GM23338 (cell line): ENCODE data around the gene CCDC85B.

ENCODE experiments used
- CREB1 ChIP-seq: fragments of 250-450 bp; sonication (Bioruptor Pico); IDR thresholded peaks from 2 replicates; pipeline ENCODE4 v1.5.0; 2020; ENCODE audit warnings: low read depth, mild to moderate bottlenecking, moderate library complexity
- CTCF ChIP-seq, 2 experiments: fragments of 200-600 bp in 1 of 2; sonication (generic) in 1 of 2; conservative IDR thresholded peaks; 2 replicates each; pipeline versions ENCODE4 v1.5.1 to v1.6.1; 2016 to 2017; ENCODE audit warnings: antibody characterized with exemption in 2 of 2, low read depth in 2 of 2, mild to moderate bottlenecking in 2 of 2, moderate library complexity in 1 of 2
- EZH2 ChIP-seq: fragments of 200-600 bp; sonication (generic); IDR thresholded peaks from one replicate; pipeline ENCODE4 v1.8.0; 2017; ENCODE audit warnings: antibody characterized with exemption, mild to moderate bottlenecking, low read depth; ENCODE audit not compliant: unreplicated experiment
- EZH2phosphoT487 ChIP-seq: fragments of 200-600 bp; sonication (generic); IDR thresholded peaks from one replicate; pipeline ENCODE4 v1.8.1; 2018; ENCODE audit warnings: antibody characterized with exemption; ENCODE audit not compliant: unreplicated experiment
- JUNB ChIP-seq: IDR thresholded peaks from one replicate; pipeline ENCODE4 v1.6.1; 2016; ENCODE audit warnings: antibody characterized with exemption; ENCODE audit not compliant: unreplicated experiment
- NANOG ChIP-seq: IDR thresholded peaks from 2 replicates; pipeline ENCODE4 v1.6.1; 2016; ENCODE audit warnings: antibody characterized with exemption, borderline replicate concordance
- POLR2AphosphoS5 ChIP-seq: IDR thresholded peaks from 2 replicates; pipeline ENCODE4 v1.6.1; 2016; ENCODE audit warnings: antibody characterized with exemption, low read depth
- REST ChIP-seq: IDR thresholded peaks from one replicate; pipeline ENCODE4 v1.6.1; 2018; ENCODE audit warnings: antibody characterized with exemption; ENCODE audit not compliant: unreplicated experiment
- ZNF331 ChIP-seq: fragments of 250-450 bp; sonication (Bioruptor Pico); IDR thresholded peaks from 2 replicates; pipeline ENCODE4 v1.5.0; 2020; ENCODE audit warnings: low read depth, mild to moderate bottlenecking, moderate library complexity
- TF ChIP-seq, protein P1 (sequence below): IDR thresholded peaks from 2 replicates; pipeline ENCODE4 v1.6.1; 2016; ENCODE audit warnings: antibody characterized with exemption

DNA sequence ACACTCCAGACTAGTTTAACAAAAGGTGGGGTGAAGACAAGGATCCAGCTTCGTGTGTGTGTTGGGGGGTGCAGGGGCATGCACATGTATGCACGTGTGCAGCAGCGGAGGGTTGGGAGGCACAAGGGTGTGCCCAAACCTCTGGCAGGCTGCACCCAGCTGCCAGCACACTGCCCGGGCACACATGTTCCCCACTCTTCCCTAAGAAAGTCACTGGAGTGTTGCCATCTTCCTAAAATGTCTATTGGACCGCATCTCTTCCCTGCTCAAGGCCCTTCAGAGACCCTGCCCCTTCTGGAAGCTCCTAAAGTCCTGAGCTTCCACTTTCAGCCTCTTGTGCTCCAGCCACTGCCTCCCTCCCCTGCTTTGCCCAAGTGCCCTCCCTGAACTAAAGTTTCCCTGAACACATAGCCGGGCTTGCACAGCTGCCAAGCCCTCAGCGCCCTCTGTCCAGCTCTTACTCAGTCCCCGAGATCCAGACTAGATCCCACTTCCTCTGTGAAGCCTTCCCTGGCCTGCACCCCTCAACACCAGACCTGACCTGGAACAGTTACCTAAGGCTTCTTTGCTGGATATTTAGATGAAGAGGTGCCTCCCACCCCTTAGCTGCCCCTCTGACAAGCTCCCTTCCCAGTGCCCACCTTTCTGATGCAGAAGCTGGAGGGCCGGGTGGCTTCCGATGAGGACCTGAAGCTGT lies 38.5 kb upstream of the CCDC85B start:
- peak; percentile 32 for TF ChIP-seq POLR2AphosphoS5
- TF ChIP-seq CTCF (conservative IDR thresholded peaks at IDR 0.05; ENCODE audit: low read depth in 2 of 2) = no peak
- no peak for TF ChIP-seq REST
- TF ChIP-seq EZH2phosphoT487 = no peak
- TF ChIP-seq EZH2 = no peak
- no peak for TF ChIP-seq JUNB
- no peak for TF ChIP-seq CREB1 (CRISPR knock-in tag)
- TF ChIP-seq ZNF331 (CRISPR knock-in tag) = no peak
- TF ChIP-seq, protein P1, sequence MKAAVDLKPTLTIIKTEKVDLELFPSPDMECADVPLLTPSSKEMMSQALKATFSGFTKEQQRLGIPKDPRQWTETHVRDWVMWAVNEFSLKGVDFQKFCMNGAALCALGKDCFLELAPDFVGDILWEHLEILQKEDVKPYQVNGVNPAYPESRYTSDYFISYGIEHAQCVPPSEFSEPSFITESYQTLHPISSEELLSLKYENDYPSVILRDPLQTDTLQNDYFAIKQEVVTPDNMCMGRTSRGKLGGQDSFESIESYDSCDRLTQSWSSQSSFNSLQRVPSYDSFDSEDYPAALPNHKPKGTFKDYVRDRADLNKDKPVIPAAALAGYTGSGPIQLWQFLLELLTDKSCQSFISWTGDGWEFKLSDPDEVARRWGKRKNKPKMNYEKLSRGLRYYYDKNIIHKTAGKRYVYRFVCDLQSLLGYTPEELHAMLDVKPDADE = no peak
- TF ChIP-seq NANOG = no peak
